C4-2B (cell line): ENCODE results near the gene ANKMY1.
"Not testable (repeated sequence)": the region's sequence is repeated elsewhere in the genome, so short reads cannot be mapped to it uniquely, and the experiment has no call there.

Experiments
- H3K27ac ChIP-seq: fragments of 450-650 bp; 2 replicates; pipeline ENCODE4 v1.5.1; 2017
- CTCF ChIP-seq: fragments of 450-650 bp; conservative IDR thresholded peaks from 2 replicates; pipeline ENCODE4 v1.5.1; 2017; ENCODE audit warnings: mild to moderate bottlenecking
- ZFX ChIP-seq: fragments of 450-650 bp; IDR thresholded peaks from 2 replicates; pipeline ENCODE4 v1.6.1; 2017

The ANKMY1 gene

DNA sequence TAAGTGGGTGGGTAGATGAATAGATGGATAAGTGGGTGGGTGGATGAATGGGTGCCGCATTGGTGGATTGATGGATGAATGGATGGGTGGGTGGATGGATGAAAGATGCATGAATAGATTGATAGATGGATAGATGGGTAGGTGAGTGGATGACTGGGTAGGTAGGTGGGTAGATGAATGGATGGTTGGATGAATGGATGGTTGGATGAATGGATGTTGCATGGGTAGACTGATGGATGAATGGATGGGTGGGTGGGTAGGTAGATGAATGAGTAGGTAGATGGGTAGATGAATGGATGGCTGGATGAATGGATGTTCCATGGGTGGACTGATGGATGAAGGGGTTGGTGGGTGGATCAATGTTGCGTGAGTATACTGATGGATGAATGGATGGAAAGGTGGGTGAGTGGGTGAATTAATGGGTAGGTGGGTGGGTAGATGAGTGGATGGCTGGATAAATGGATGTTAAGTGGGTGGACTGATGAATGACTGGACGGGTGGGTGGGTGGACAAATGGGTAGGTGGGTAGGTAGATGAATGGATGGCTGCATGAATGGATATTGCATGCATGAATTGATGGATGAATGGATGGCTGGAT, 30.5 kb downstream of the ANKMY1 start:
- TF ChIP-seq ZFX (no peak), CTCF (no peak)
- no peak overlapping the region for H3K27ac ChIP-seq

DNA sequence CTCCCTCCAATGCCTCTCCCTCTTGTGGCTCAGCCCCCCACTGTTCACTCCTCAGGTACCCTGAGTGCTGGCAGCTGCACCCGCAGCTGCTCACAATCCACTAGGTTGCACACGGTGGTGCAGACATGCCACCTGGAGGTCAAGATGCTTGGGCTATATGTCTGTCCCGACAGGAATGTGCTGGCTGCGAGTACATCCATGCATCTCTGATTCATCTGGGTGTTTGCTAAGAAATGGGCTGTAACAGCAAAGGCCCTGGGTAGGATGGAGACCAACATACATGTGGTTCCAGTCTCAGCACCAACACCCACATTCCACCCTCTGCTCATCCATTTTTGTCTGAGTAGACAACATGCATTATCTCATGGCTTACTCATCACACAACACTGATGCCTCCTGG, 31.3 kb downstream of the ANKMY1 start:
- TF ChIP-seq CTCF: no peak
- TF ChIP-seq ZFX: no peak
- H3K27ac ChIP-seq: no peak overlapping the region

DNA sequence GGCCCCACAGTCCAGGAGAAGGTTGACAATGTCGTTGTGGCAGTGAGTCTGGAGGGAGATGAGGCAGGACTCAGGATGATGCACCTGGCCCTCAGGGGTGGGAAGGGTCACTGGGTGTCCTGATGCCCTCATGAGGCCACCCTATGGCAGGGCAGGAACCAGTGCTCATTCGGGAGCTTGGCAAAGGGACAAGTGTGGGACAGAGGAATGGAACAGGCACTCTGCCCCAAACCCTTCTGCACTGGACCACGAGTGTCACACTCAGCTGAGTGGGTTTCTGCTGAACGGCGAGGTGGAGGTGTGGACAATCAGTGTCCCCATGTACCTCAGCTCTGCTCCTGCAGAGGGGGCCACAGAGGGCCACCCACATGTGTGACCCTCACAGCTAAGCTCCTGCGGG, 32.0 kb downstream of the ANKMY1 start:
- TF ChIP-seq ZFX (no peak), CTCF (no peak)
- no peak overlapping the region for H3K27ac ChIP-seq

DNA sequence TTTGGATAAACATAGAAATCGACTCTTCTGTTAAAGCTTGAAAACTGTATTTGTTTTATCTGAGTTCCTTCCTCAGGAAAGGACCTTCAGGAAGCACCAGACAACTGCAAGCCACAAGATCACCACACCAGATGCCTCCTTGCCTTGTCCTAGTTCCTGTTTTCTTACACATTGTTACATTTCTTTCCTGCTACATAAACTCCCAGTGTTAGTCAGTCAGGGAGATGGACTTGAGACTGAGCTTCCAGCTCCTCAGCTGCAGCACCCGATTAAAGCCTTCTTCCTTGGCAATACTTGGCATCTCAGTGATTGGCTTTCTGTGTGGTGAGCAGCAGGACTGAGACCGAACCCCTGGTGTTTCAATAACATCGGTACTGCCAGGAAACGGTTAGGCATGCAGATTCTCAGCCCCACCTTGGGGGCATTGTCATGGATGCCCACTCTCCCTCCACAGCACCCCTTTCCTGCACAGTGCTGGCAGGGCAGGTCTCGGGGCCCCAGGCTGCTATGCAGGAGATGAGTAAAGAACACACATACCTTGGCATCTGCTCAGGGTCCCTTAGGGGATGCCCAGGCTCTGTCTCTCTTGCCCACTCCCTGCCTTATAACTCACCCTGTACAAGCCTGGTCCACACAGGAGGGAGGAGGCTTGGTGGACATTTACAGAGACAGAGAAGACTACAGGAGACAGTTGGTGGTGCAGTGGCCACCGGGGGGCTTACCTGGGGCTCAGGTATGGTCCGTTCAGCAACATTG, 32.6 kb downstream of the ANKMY1 start:
- TF ChIP-seq CTCF (no peak), ZFX (no peak)
- H3K27ac ChIP-seq: no peak overlapping the region

GRCh38 chr2:240523451-240524281, 34.1 kb downstream of the ANKMY1 start:
- TF ChIP-seq CTCF (no peak), ZFX (no peak)
- H3K27ac ChIP-seq: no peak overlapping the region

DNA sequence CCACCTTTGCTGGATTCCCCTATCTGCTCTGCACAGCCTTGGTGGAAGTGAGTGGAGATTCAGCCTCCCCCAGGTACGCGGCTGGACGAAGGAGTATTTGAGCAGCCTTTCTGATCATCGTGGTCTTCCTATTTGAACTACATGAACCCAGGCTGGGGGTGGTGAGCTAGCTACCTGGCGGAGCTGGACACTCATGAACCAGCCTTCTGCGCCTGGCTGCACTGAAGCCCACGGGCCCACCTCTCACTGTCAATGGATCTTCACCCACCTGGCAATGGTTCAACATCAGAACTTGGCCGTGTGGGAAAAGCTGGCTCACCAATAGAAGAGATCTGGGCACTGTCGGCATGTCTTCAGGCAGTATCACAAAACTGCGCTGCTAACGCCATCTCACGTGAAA, 35.4 kb downstream of the ANKMY1 start:
- no peak for TF ChIP-seq CTCF
- no peak for TF ChIP-seq ZFX
- H3K27ac ChIP-seq: no peak overlapping the region

GRCh38 chr2:240521885-240522284, 35.9 kb downstream of the ANKMY1 start:
- not testable (repeated sequence) for H3K27ac ChIP-seq
